IPS-NIHi7 (cell line): ENCODE measurements around the gene CCDC28A.

Experiments used
- DNase-seq: peaks from one replicate; pipeline ENCODE4 v3.0.0; 2012; ENCODE audit warnings: mixed read lengths; ENCODE audit errors: extremely low spot score

CCDC28A gene

DNA sequence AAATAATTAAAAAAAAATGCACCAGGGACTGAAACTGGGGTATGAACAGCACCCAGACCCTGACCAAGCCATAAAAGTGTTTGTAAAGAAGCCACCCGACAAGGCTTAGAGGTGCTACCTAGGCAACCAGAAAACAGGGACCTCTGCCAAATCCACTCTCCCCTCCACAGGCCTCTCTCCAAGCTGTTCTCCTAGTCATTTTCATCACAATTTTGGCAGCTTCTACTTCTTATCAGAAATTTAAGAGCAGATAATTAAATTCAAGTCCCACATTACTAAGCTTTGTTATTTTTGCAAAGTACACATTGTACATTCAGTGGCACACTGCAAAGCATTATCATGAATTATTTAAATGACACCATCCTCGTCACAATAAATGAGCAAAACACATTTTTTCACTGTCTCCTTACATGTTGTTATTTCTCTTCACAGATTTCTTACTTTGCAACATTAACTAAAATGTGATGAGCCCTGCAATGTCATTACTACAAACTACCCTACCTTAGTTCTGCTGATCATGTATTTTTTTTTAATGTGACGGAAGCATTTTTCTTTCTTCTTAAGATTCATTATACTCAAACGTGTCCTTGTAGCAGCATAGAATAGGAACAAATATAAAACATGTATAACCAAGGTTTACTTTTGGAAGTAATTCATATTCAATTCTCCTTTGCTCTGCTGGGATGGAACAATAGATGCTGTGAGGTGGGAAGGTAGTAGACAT is 60.4 kb downstream of the CCDC28A start:
- DNase-seq: no peak

DNA sequence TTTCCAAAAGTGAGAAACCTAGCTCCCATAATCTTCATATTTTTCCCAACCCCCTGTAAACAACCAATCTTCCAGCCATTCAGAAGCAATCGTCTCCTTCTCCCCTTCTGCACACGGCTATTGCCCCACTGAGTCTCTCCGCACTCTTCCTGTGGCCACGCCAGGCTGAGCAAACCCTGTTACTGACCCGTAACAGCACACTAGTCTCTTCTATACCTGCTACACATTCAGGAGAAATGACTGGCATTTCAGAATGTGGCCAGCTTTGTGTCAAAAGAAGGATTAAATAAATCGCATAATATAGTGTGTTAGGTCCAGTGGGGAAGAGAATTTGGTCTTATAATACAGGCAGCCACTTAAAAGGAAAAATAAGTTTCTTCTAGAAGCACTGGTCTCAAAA is 63.7 kb downstream of the CCDC28A start:
- no peak for DNase-seq
